Stimulated activated CD8-positive, alpha-beta memory T cell treated with anti-CD3 and anti-CD28 coated beads, Interleukin-15, amount 100 ng/mL, for 1 hour (primary cell): ENCODE measurements around the gene TRIM65.

Source experiments
- DNase-seq: peaks from one replicate; pipeline ENCODE4 v3.0.0-alpha.2; 2020; ENCODE audit warnings: low read depth

The TRIM65 gene

GRCh38 chr17:75896415-75897159 is at the start of gene TRIM65:
TSS of gene TRIM65 (minus strand) at chr17:75896951. CDS start at chr17:75896937, 14 bp downstream.
- peak; percentile 52 for DNase-seq

GRCh38 chr17:75945211-75945610 is 48.5 kb upstream of the TRIM65 start:
- no peak for DNase-seq

- DNase-seq, result no peak
These were observed 46.7 kb upstream of the TRIM65 start for GRCh38 chr17:75943491-75943890.

GRCh38 chr17:75942473-75942872 is 45.7 kb upstream of the TRIM65 start:
- DNase-seq, result no peak

GRCh38 chr17:75941442-75941819 is 44.7 kb upstream of the TRIM65 start:
- DNase-seq, result no peak

GRCh38 chr17:75940727-75941441 is 44.1 kb upstream of the TRIM65 start, which contains the start of gene FBF1:
TSS of gene FBF1 (minus strand) at chr17:75941042. CDS start at chr17:75938149, 2,893 bp downstream.
- peak; percentile 76 for DNase-seq

- DNase-seq, result no peak
These were observed 40.9 kb upstream of the TRIM65 start for GRCh38 chr17:75937652-75938051.

GRCh38 chr17:75933808-75934207 is 37.1 kb upstream of the TRIM65 start:
- no peak for DNase-seq

GRCh38 chr17:75932852-75933251 is 36.1 kb upstream of the TRIM65 start:
- DNase-seq, result no peak

GRCh38 chr17:75931062-75931461 is 34.3 kb upstream of the TRIM65 start:
- no peak for DNase-seq

- no peak for DNase-seq
These were observed 30.7 kb upstream of the TRIM65 start for GRCh38 chr17:75927286-75927922.

GRCh38 chr17:75926456-75926855 is 29.7 kb upstream of the TRIM65 start:
- DNase-seq, result no peak

- no peak for DNase-seq
These were observed 29.2 kb upstream of the TRIM65 start for GRCh38 chr17:75925912-75926311.

GRCh38 chr17:75925103-75925502 is 28.4 kb upstream of the TRIM65 start:
- DNase-seq, result no peak

- DNase-seq, result no peak
These were observed 26.5 kb upstream of the TRIM65 start for GRCh38 chr17:75922963-75923874.

GRCh38 chr17:75922173-75922961 is 25.6 kb upstream of the TRIM65 start:
- DNase-seq, result no peak

GRCh38 chr17:75921596-75921995 is 24.8 kb upstream of the TRIM65 start:
- DNase-seq, result no peak

- no peak for DNase-seq
These were observed 23.4 kb upstream of the TRIM65 start for GRCh38 chr17:75920045-75920560.

- DNase-seq, result no peak
These were observed 22.9 kb upstream of the TRIM65 start for GRCh38 chr17:75919611-75920010.

GRCh38 chr17:75917917-75918445 is 21.2 kb upstream of the TRIM65 start:
- no peak for DNase-seq
